Stimulated activated naive CD8-positive, alpha-beta T cell treated with anti-CD3 and anti-CD28 coated beads, Interleukin-15, amount 100 ng/mL, for 72 hours (primary cell): ENCODE results near the gene UBAC2.
"Not testable (repeated sequence)": the region's sequence is repeated elsewhere in the genome, so short reads cannot be mapped to it uniquely, and the experiment has no call there.

ENCODE experiments used
- ATAC-seq: fragments of 150-1000 bp; cut with Tn5 transposase; 2 replicates; pipeline ENCODE4 v1.10.0; 2021; ENCODE audit warnings: mild to moderate bottlenecking, moderate library complexity
- DNase-seq, 2 donors: peaks; one replicate each; pipeline ENCODE4 v3.0.0; 2021 to 2022
- H3K27ac Mint-ChIP-seq, 2 donors: one replicate each; pipeline ENCODE4 v1.8.0; 2022; ENCODE audit warnings: mild to moderate bottlenecking in 2 of 2, mixed read lengths in 2 of 2, moderate library complexity in 2 of 2
- H3K27me3 Mint-ChIP-seq: one replicate; pipeline ENCODE4 v1.8.0; 2022; ENCODE audit warnings: mixed read lengths
- H3K4me1 Mint-ChIP-seq: one replicate; pipeline ENCODE4 v1.8.0; 2022; ENCODE audit warnings: mild to moderate bottlenecking, mixed read lengths
- H3K4me3 Mint-ChIP-seq, 2 donors: one replicate each; pipeline ENCODE4 v1.8.0; 2022; ENCODE audit warnings: mild to moderate bottlenecking in 2 of 2, mixed read lengths in 2 of 2, moderate library complexity in 1 of 2
- H3K9me3 Mint-ChIP-seq, 2 donors: one replicate each; pipeline ENCODE4 v1.8.0; 2022; ENCODE audit warnings: mixed read lengths in 2 of 2

UBAC2 gene

DNA sequence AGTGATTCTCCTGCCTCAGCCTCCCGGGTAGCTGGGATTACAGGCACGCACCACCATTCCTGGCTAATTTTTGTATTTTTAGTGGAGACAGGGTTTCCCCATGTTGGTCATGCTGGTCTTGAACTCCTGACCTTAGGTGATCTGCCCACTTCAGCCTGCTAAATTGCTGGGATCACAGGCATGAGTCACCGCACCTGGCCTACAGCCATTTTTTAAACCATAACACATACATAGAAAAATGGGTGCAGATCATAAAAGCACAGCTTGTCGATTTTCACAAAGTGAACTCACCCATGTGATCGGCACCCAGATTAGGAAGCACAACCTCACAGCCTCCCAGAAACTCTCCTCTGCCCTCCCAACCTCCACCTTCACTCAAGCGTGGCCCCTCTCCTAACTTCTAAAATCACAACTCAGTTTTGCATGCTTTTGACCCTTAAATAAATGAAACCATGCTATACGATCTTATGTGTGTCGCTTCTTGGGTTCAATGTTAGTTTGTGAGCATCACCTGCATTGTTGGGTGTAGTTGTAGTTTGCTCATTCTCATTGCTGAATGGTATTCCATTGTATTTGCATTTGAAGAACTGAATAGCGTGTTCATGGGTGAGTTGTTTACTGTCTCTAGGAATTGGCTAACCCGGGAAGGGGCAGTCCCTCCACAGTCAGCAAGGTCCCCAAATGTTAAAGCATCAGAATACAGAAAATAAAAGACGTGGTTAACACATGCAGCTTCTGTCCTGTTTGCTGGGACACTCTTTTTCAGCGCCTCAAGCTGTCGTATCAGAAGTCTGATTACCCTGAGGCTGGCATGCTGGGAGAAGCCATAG lies 210.2 kb downstream of the UBAC2 start:
- DNase-seq, result not testable (repeated sequence)

GRCh38 chr13:99412856-99413255 lies 212.2 kb downstream of the UBAC2 start:
- Mint-ChIP-seq H3K4me3 (no peak overlapping the region), H3K9me3 (peaks cover 6 to 8% of the 10 kb centered on the region in 2 donors), H3K27ac (no peak overlapping the region)

More for the DNA sequence above, 210.2 kb downstream of the UBAC2 start:
- not testable (repeated sequence) for H3K27me3 Mint-ChIP-seq, H3K4me3 Mint-ChIP-seq, H3K27ac Mint-ChIP-seq, ATAC-seq
- H3K4me1 Mint-ChIP-seq, result peaks cover 41% of the 10 kb centered on the region
- peaks cover 6 to 10% of the 10 kb centered on the region in 2 donors for H3K9me3 Mint-ChIP-seq

DNA sequence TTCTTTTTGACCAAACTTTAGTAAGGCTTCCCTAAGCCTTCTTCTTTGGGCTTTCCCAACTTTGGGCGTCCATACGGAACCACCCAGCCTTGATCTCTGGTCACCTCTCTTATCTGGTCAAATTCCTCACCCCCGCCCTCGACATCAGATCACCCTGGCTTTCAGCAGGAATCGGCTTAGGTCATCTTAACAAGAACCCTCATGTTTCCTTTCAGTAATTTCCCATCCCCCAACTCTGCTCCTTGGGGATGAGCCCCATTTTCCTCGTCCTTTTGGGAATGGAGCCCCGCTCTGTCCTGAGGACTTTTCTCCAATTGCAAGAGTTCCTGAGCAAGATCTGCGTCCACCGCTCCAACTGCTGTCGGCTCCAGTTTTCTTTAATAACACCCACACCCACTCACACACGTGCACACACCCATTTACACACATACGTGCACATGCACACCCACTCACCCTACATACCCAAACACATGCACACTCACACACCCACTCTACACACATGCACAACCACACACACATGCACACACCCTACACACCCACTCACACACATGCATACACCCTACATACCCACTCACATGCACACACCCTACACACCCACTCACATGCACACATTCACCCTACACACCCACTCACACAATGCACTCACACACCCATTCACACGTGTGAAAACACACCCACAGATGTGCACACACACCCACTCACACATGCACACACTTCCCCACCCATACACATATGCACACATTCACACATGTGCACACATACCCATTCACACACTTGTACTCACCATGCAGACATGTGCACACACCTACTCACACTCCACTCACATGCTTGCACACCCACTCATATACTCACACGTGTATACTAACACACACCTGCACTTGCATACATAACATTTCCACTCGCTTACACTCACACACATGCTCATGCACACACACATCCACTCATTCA lies 213.7 kb downstream of the UBAC2 start:
- H3K27me3 Mint-ChIP-seq, result no peaks in the 10 kb centered on the region
- DNase-seq (no peak), ATAC-seq (no peak)
- no peak overlapping the region for H3K27ac Mint-ChIP-seq
- peaks cover 6 to 8% of the 10 kb centered on the region in 2 donors for H3K9me3 Mint-ChIP-seq
- H3K4me3 Mint-ChIP-seq, result no peak overlapping the region
- peaks cover 19% of the 10 kb centered on the region for H3K4me1 Mint-ChIP-seq

More at GRCh38 chr13:99412856-99413255, 212.2 kb downstream of the UBAC2 start:
- DNase-seq, result no peak
- H3K27me3 Mint-ChIP-seq, result no peaks in the 10 kb centered on the region
- H3K4me1 Mint-ChIP-seq, result peaks cover 25% of the 10 kb centered on the region
- ATAC-seq, result no peak

- ATAC-seq, result no peak
- Mint-ChIP-seq H3K9me3 (peaks cover 6 to 8% of the 10 kb centered on the region in 2 donors), H3K27me3 (no peaks in the 10 kb centered on the region), H3K4me1 (peaks cover 19% of the 10 kb centered on the region), H3K4me3 (no peak overlapping the region), H3K27ac (peak overlapping the region in 1 of 2 donors; percentile 74)
- DNase-seq, result no peak
Measured at GRCh38 chr13:99415014-99415650, 214.5 kb downstream of the UBAC2 start.

DNA sequence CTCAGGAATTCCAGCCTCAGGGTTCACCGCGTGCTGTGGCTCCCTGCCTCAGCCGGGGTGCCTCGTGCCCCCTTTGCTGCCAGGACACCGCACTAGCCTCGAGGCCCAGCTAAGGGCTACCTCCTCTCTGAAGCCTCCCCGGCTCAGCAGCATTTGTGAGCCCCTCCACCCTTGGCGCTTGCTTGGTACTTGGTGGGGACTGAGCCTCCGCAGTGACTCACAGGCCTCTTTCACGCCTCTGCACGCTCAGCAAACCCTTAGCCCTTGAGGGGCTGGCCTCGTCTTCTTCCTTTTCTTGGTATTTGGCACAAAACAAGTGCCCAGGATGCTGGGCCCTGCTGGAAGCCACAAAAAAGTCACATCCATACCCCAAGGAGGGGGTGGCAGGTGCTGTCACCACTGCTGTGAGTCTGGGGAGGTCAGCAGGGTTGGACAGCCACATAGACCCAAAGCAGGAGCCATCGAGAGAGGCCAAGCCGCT lies 215.2 kb downstream of the UBAC2 start:
- Mint-ChIP-seq H3K27me3 (no peaks in the 10 kb centered on the region), H3K27ac (peak overlapping the region; percentile 1 to 74), H3K9me3 (peaks cover 6 to 8% of the 10 kb centered on the region in 2 donors), H3K4me1 (peaks cover 20% of the 10 kb centered on the region), H3K4me3 (no peak overlapping the region)
- peak; percentile 81 for ATAC-seq
- peak; percentile 62 to 73 for DNase-seq

- peak in 1 of 2 donors; percentile 43 for DNase-seq
- H3K27ac Mint-ChIP-seq, result peak overlapping the region in 1 of 2 donors; percentile 67
- H3K9me3 Mint-ChIP-seq, result peaks cover 6 to 8% of the 10 kb centered on the region in 2 donors
- H3K4me1 Mint-ChIP-seq, result peaks cover 22% of the 10 kb centered on the region
- H3K4me3 Mint-ChIP-seq, result no peak overlapping the region
- H3K27me3 Mint-ChIP-seq, result no peaks in the 10 kb centered on the region
- ATAC-seq, result peak; percentile 32
Measured at GRCh38 chr13:99416411-99417121, 215.9 kb downstream of the UBAC2 start.

GRCh38 chr13:99417201-99418102 lies 216.8 kb downstream of the UBAC2 start:
- H3K27ac Mint-ChIP-seq, result peak overlapping the region in 1 of 2 donors; percentile 67
- ATAC-seq (peak; percentile 1), DNase-seq (no peak)
- H3K27me3 Mint-ChIP-seq, result no peaks in the 10 kb centered on the region
- H3K4me1 Mint-ChIP-seq, result peaks cover 31% of the 10 kb centered on the region
- H3K4me3 Mint-ChIP-seq, result no peak overlapping the region
- no peaks in the 10 kb centered on the region for H3K9me3 Mint-ChIP-seq

- peak overlapping the region; percentile 6 to 46 for H3K4me3 Mint-ChIP-seq
- H3K9me3 Mint-ChIP-seq, result no peaks in the 10 kb centered on the region
- no peak overlapping the region for H3K27ac Mint-ChIP-seq
- ATAC-seq (no peak), DNase-seq (no peak)
- peaks cover 39% of the 10 kb centered on the region for H3K4me1 Mint-ChIP-seq
- no peaks in the 10 kb centered on the region for H3K27me3 Mint-ChIP-seq
Measured at GRCh38 chr13:99418103-99418842, 217.6 kb downstream of the UBAC2 start.

GRCh38 chr13:99418843-99419140 lies 218.1 kb downstream of the UBAC2 start:
- Mint-ChIP-seq H3K4me1 (peaks cover 45% of the 10 kb centered on the region), H3K4me3 (peak overlapping the region; percentile 6 to 46), H3K9me3 (no peaks in the 10 kb centered on the region), H3K27me3 (no peaks in the 10 kb centered on the region), H3K27ac (no peak overlapping the region)
- DNase-seq (no peak), ATAC-seq (no peak)

- DNase-seq (no peak), ATAC-seq (peak; percentile 0)
- Mint-ChIP-seq H3K4me1 (peaks cover 51% of the 10 kb centered on the region), H3K4me3 (peak overlapping the region; percentile 79 to 80), H3K27ac (peak overlapping the region in 1 of 2 donors; percentile 35), H3K9me3 (no peaks in the 10 kb centered on the region), H3K27me3 (no peaks in the 10 kb centered on the region)
Measured at GRCh38 chr13:99419591-99420243, 219.1 kb downstream of the UBAC2 start.

DNA sequence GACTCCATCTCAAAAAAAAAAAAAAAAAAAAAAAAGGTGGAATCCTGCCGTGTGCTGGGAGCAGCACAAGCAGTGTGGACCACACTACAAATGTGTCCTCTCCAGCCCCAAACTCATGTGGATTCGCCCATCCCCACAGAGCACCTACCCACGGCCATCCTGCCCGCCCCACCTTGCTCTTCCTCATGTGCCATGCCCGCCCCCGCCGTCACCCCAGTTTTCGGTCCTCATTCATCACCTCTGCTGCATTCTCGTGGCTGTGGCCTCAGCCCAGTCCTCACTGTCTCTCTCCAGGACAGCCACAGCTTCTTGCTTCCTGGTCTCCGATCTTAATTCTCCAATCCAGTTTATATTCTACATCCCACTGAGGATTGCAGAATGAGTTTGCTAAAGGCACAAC lies 220.6 kb downstream of the UBAC2 start:
- Mint-ChIP-seq H3K27ac (peak overlapping the region in 1 of 2 donors; percentile 29), H3K27me3 (no peaks in the 10 kb centered on the region), H3K4me1 (peaks cover 67% of the 10 kb centered on the region), H3K9me3 (no peaks in the 10 kb centered on the region), H3K4me3 (peak overlapping the region; percentile 38 to 65)
- DNase-seq, result no peak
- no peak for ATAC-seq

- peak; percentile 44 for ATAC-seq
Measured at GRCh38 chr13:99421758-99422585, 221.3 kb downstream of the UBAC2 start.

More at GRCh38 chr13:99421758-99422585, 221.3 kb downstream of the UBAC2 start:
- Mint-ChIP-seq H3K27ac (peak overlapping the region; percentile 67 to 69), H3K27me3 (no peaks in the 10 kb centered on the region), H3K4me3 (peak overlapping the region; percentile 38 to 65), H3K4me1 (peaks cover 72% of the 10 kb centered on the region), H3K9me3 (no peaks in the 10 kb centered on the region)
- no peak for DNase-seq
